ENCODE data around the gene FUT9.
A peak's percentile ranks its signal among the peaks of the same experiment; 100 is the strongest.

FUT9 gene

DNA sequence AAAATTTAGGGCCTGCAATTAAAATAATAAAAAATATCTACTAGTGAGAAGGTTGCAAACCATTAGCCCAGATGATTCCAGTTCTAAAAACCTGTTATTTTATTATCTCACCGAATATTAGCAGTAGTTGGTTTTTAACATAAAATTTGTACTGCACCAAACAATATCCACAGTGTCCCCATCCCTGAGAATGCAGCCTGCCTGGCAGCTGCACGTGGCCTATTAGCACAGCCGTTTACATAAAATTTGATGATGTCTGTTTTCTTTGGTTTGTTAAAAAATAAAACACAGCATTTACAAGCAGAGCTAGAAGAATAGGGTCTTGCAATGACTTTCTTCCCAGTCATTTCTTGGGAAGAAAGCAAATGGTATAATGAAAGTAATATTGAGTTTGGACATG lies 58.2 kb downstream of the FUT9 start:
- no peak for DNase-seq

DNA sequence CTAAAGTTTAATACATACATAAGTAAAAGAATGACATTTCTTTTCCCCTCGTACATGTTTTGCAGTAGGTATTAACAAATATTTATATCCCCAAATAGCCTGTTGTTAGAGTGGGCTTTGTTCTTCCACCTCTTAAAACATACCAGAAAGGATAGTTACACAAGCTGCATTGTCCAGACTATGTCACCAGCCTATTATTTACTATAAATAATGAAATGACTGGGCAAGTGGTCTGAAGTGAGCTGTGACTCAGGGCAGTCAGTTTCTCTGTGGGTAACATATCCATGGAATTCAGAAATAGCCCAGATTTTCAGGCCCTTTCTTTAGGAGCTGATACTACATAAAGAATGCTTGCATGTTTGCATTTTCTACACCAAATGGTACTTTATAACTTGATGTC lies 60.1 kb downstream of the FUT9 start:
- DNase-seq: no peak

DNA sequence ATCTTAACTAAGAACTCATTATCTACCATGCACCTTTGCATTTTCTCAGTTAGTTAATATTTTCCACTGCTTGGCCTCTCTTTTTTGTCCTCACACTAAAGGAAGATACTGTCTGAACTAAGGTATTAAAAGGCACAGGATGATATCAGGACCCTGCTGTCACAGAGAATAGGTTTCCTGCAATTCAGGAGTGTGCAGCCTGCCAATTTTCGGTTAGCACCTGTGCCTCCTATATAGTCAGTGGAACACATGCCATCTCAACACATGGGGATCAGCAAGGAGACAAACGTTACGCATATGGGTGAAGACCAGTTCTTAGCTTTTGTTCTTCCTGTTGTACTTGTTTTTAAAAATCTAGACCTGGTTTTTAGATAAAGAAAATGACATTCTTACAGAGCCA lies 71.0 kb downstream of the FUT9 start:
- no peak for DNase-seq

DNA sequence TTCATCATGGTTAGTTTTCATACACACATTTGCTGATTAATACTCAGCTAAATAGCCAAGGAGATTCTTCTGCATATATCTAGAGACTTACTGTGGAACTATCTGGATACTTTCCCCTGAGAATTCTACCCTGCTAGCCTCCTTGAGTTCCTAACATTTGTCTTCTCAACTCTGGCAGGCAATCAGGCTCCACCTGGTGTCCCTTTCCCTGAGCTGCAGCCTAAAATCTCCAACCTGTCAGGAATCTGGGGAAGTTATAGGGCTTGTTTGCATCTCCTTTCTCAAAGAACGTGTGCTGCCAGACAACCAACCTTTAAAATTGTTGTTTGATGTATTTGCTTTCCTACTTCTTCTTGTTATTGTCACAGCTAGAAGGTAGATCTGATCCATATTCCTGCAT lies 73.4 kb downstream of the FUT9 start:
- peak; percentile 31 for DNase-seq

DNA sequence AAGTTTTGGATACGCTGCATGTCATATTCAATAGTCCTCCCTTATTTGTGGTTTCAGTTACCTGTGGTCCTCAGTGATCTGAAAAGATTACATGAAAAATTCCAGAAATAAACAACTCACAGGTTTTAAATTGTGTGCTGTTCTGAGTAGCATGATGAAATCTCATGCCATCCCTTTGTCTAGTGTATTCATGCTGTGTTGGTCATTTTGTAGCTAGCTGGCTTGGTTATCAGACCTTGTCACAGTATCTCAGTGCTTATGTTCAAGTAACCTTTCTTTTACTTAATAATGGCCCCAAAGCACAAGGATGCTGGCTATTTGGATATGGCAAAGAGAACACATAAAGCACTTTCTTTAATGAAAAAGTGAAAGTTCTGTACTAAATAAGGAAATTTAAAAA lies 78.3 kb downstream of the FUT9 start:
- no peak for DNase-seq

DNA sequence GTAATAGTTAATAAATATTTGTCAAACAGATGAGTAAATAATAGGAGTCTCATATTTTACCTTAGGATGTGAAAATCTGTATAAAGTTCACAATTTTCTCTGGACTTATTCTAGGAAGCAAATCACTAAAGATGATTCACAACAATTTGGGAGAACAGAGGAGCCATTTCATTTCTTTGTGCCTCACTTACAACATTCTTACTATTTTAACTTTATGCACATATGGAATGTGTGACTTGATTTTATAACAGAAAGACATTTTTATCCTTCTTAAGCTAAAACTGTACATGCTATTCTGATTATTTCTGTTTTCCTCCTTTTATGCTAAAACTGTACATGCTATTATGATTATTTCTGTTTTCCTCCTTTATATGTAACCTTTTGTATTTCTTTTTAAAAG lies 83.3 kb downstream of the FUT9 start:
- no peak for DNase-seq

DNA sequence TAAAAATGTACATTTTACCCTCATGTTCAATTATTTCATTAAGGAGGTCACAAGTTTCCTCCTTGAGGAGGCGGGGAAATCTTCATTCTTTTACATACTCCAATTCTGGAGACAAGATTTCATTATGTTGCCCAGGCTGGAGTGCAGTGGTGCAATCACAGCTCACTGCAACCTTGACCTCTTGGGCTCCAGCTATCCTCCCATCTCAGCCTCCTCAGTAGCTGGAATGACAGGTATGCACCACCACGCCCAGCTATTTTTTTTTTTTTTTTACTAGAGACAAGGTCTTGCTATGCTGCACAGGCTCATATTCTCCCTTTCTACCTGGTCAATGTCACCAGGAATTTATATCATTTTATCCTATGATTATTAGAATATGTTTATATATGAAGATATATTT lies 85.8 kb downstream of the FUT9 start:
- DNase-seq: no peak

DNA sequence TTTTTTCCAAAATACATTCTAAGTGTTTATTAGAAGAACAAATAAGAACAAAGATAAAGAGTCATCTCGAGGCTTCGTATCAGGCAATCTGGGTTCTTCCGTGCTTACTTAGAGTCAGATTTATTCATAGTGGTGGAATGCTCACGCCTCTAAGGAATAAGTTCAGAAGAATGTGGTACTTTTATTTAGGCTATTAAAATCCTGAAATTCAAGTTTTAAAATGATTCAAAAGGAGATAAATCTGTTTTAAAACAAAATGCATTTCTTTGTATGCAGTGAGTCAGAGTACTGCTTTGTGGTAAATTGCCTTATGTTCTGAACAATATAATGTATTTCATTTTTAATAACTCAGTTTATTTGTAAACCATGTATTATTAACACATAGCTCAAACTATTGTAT lies 89.1 kb downstream of the FUT9 start:
- no peak for DNase-seq

DNA sequence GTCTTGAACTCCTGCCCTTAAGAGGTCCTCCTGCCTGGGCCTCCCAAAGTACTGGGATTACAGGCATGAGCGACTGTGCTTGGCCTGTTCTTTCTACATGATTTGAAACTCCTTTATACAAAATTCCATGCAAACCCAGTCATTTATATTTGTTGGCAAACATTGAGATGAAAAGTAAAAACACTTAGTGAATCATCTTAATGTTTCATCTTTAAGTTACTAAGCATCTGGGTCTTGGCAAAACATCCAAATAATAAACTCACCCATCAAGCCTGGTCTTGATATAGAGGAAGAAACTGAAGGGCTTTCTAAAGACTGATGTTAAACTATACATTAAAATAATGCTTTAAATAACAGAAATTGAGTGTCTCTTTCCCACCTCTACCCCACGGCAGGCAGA lies 95.1 kb downstream of the FUT9 start:
- DNase-seq: no peak

DNA sequence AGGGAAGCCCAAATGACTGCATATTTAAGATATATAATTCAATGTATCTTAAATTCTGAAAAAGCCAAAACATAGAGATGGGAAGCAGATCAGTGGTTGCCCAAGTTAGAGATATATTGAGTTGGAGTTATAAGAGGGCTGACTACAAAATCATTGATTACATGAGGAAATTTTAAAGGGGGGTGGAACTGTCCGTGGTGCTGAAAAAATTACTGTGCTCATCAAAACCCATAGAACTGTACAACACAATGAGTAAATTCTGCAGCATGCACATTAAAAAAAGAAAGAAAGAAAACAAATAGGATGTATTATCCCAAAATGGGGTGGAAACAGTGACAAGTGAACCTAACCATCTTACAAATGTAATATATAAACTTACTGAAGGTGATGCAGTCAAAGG lies 100.9 kb downstream of the FUT9 start:
- DNase-seq: no peak

DNA sequence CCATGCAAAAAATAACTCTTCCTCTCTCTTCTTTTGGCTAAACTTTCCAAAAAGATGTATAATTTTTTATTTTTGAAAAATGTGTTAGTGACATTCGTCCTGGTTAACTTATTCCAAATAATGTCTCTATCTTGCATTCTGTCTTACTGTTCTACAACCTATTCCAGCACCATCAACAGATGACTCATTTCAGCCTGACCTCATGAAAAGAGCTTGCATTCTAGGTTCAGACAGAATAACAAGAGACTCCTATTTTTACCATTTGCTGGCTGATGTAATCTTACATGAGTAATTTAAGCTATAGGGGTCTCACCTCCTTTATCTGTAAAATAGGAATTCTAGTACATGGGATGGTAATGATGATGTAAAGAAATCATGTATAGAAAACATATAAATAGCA lies 109.0 kb downstream of the FUT9 start:
- DNase-seq: no peak

DNA sequence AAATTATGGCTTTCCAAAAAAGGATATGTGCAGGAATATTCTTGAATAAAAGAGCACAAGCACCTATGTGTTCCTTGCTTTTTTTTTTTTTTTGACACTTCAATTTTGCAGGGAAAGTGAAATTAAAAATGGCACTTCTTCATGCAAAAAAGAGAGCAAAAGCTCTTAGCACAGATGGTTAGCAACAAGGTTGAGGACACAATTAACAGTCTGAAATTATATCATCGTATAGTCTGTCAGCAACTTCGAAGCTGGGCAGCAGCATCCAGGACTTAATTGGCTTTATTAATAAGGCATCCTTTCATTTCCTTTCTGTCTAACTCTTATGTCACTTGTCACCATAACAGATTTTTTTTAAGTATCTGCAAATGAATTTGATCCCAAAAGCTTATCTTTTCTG lies 122.6 kb downstream of the FUT9 start:
- no peak for DNase-seq

DNA sequence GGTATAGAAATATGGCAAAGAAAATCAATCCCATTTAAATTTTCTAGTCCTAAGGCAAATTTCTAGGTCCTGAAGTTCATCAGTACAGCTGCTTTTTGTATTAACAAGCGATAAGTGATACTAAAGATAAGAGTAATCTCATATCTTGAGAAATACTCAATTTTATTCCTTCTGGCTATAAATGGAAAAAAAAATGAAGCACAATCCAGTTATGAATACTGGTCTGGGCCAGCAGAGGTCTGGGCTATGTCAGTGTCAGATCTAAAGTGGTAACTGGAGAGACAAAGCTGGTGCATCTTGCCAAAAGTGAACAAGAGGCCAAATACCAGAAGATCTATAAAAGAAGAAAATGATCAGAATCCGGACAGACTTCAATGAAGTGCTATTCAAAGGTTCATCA lies 126.4 kb downstream of the FUT9 start:
- no peak for DNase-seq

DNA sequence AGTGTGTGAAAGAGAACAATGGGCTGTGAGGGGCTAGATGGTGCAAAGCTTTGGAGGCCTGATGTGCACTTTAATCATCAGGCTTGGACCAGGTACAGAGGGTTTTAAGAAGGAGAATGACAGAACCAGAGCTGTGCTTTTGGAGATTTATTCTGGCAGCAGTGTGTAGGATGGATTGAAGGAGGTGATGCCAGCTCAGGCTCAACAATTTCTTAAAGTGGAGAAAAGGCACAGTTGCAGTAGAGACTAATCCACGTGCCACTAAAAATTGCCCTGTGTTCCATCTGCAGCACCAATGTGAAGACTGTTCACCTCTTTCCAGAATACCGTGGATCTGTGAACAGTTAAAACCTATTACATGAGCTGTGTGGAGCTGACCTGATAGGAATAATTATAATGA lies 134.7 kb downstream of the FUT9 start:
- no peak for DNase-seq

DNA sequence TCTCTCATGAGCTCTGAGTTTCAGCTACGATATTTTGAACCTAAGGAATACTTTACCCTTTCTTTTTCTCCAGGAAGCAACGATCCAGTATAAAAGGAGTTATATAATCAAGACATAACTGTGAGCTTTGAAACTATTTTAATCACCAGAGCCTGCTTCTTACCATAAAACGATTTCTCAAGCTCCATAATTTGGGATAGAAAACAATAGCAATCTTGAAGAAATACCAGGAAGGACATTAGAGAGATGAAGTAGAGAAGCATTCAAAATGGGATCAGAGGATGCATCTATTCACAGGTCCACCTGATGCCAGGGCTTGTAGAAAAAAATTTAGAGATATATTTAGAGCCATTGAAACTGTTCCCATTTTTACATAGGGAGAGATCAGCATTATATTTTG lies 135.9 kb downstream of the FUT9 start:
- DNase-seq: no peak

DNA sequence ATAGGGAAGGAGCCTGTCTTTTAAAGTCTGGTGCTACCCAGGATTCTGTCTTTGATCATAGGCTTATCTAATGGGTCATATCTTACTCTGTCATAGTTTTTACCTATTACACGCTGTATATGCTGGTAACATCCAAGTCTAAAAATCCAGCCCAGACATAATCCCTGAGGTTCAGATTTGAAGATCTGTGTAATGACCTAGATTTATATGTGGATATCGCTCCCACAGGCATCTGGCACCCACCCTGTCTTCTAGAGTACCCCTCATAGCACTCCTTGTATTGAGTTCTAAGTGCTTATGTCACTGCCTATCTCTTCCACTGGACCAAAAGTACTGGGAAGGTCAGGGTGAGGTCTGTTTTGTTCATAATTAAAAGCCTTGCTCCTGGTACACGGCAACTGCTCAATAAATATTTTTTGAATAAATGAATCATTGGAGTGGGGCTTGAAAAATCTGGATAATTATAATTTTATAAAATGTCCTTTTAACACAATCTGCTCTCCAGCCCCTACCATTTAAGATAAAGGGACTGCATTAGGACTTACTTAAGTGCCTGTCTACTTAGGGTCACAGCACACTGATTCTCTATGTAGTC lies 136.4 kb downstream of the FUT9 start:
- DNase-seq: no peak

DNA sequence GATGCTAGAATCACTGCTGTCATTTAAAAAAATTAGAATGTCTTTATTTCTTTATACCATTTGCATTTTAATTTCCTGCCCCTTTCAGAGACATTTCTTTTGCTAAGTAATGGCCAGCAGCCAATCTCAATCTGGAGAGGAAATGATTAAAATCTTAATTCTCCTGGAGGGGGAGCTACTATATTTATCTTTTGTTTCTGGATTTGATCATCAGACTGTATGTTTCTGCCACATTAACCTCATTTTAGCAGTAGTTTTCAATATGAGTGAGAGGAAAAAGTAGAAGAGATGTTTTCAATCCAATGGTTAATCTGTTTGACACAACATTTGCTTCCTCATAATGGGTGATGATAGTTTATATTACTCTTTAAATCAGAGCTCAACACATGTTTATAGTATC lies 138.0 kb downstream of the FUT9 start:
- no peak for DNase-seq

DNA sequence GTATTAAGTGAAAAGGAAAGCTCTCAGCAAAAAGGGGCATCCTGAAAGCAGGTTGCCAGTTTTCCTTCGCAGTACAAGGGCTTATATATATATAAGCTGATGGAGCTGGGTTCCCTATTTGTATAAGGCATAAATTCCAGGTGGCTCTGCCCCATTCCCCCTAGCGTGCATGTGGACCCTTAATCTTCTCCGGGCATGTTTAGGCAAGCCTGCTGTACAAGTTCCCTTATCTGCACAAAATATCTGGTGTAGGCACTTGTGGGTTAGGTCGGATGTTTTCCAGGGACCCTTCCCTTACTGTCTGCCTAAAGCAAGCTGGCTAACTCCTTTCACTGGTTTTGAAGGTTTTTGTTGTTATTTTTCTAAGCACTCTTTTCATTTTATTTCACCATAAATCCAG lies 140.7 kb downstream of the FUT9 start:
- no peak for DNase-seq

DNA sequence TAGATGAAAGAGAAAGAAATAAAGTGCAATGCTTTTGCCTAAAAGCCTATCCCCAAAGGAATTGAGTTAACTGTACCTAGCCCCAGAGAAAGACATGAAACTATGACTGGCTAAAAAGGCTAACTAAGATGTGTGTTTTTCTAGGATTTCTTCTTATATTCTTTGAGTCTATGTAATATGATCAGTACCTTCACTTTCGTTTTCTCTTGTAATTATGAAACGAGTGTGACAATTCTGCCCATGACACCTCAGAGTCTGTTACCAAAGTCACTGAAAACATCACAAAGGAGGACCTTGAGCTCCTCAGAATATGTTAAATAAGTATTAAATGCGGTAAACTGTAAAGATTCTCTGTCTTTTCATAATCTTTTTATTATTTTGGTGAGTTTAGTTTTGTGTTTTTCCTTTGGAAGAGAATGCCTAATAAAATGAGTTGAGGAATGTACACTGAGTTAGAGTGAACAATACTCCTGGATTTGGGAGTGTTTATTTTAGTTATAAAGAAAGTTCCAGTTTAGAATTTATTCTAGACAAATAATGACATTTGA lies 141.3 kb downstream of the FUT9 start:
- DNase-seq: no peak

DNA sequence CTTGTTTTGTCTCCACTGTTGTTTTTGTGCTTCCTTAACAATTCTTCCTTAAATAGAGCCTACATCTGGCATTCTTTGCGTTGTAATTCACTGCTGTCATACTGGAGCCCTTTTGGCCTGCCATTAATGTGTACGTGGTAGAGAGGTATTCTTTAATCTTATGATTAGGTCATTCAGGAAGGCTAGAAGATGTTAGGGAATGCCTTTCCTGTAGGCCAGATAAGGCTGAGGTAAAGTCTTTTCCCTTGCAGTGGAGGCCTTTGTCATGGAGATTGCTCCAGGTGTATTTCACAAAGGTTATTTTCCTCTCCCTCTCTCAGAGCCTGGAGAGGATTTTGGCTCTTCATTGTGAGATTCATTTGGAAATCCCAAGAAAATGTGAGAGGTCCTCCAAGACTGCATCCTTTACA lies 146.9 kb downstream of the FUT9 start:
- DNase-seq: no peak

DNA sequence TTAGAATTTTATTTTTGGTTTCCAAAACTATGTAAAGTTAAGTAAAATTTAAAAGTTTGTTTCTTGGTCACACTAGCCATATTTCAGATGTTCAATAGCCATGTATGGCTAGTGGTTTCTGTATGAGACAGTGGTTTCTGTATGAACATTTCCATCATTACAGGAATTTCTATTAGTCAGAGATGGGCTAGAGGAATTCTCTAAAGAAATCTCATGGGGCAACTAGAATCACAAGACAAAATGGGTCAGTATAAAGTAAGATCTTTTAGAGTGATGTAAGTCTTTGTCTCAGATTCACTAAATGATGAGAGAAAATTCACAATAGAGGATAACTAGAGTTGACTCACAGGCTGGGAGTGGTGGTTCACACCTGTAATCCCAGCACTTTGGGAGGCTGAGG lies 149.0 kb downstream of the FUT9 start:
- no peak for DNase-seq

DNA sequence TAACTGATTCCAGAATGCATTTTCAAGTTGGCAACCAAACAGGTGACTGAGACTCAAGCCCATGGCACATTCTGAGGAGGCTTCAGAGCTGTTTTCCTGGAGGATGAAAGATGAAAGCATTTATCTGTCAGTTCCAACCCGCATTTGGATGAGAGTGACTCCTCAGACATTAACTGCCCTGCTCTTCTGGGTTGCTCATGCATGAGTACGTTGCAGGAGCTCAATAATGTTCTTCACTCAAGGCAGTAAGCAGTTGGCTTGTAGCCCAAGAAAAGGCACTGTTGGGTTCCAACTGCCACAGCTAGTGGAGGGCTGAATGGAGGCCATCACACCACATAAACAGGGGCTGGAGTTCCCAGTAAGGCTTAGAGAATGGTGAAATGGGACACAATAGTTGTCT lies 155.3 kb downstream of the FUT9 start:
- DNase-seq: no peak

DNA sequence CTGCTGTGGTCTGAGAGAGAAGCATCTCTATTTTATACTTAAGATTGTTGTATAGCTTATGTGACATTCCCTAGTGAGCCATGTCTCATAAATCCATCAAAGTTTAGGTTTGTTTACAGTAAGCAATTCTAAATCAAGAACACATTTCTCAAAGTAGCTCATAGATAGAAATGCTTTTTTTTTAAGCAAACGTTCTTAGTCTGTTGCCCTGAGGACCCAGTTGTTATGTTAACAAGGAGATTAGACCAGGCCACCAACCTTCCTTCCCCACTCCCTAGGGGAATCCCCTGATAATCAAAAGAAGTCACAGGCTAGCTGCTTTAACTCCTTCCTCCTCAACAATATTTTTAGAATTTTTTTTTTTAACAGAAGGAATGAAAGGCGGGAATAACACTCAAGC lies 169.0 kb downstream of the FUT9 start:
- peak; percentile 2 for DNase-seq

DNA sequence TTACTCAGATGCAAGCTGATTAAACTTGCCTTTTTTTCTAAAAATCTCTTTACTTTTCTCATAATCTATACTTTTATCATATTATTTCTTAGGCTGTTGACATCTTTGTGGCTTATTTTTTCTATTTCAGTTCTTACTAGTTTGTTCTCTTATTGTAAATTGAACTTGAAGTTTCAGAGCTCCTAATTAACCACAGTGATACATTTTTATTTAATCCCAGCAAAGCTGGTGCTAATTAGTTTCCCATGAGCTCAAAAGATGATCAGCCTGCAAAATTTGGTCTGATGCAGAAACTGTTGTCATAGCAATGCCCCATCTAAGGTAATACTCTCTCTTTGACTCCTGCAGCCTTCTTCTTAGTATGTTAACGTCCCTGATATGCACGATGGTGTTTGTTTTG lies 170.3 kb downstream of the FUT9 start:
- DNase-seq: no peak

DNA sequence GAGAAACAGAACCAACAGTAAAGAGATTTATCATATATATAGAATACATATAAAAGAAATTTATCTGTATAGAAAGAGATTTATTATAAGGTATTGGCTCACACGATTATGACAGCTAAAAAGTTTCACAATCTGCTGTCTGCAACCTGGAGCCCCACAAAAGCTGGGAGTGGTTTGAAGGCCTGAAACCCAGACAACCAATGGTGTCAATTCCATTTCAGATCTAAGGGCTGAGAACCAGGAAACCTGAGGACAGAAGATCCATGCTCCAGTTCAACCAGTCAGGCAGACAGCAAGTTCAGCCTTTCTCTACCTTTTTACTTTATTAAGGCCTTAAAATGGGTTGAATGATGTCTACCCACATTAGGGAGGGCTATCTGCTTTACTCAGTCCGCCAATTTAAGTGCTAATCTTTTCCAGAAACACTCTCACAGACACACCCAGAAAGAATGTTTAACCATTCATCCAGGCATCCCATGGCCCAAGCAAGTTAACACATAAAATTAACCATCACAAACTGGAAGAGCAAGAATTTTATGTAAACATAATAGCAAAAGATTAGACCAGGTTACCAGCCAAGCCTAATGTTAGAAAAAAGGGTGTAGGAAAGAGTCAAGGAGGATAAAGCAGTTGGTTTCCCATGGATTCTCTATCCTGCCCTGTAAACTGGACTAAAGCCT lies 170.9 kb downstream of the FUT9 start:
- no peak for DNase-seq
